Ovary (tissue), 9 donors: ENCODE data around the gene FGD4. TPM values are rescaled to one million over a fixed set of nuclear protein-coding genes. Genes with fewer than 3 reads are reported as not detected.

Source experiments
- DNase-seq, 5 donors: peaks; one replicate each; pipeline ENCODE4 v3.0.0-alpha.2; 2019 to 2020
- H3K27ac ChIP-seq, 2 donors: fragments of 200-600 bp; one replicate each; pipeline versions ENCODE4 v1.5.1 to v1.8.0; 2019 to 2022
- H3K27me3 ChIP-seq: fragments of 200-600 bp; one replicate; pipeline ENCODE4 v1.8.0; 2022
- H3K36me3 ChIP-seq: fragments of 200-600 bp; sonication (generic); one replicate; pipeline ENCODE4 v1.5.1; 2019
- H3K4me1 ChIP-seq: one replicate; pipeline ENCODE4 v1.8.1; 2013; ENCODE audit warnings: mild to moderate bottlenecking, moderate library complexity; ENCODE audit not compliant: insufficient read depth
- H3K4me3 ChIP-seq: fragments of 200-600 bp; sonication (generic); one replicate; pipeline ENCODE4 v1.5.1; 2017
- H3K9me3 ChIP-seq, 2 donors: fragments of 200-600 bp in 1 of 2; sonication (generic) in 1 of 2; one replicate each; pipeline versions ENCODE4 v1.5.1 to v1.8.1; 2013 to 2019; ENCODE audit warnings: mild to moderate bottlenecking in 1 of 2, moderate library complexity in 1 of 2
- EP300 ChIP-seq: sonication (generic); formaldehyde crosslinking; IDR thresholded peaks from one replicate; pipeline ENCODE4 v1.6.1; 2017; ENCODE audit warnings: antibody characterized with exemption
- POLR2A ChIP-seq: fragments of 450-650 bp; IDR thresholded peaks from one replicate; pipeline ENCODE4 v1.6.1; 2017; ENCODE audit warnings: antibody characterized with exemption, mild to moderate bottlenecking, moderate library complexity
- WGBS, 3 donors: extraction: QIAGEN DNeasy Blood & Tissue Kit in 1 of 3; methylation state at CpG; one replicate each; pipeline versions ENCODE4 v1.1.5 to v1.1.7; 2013 to 2017; 5-methylcytosine and 5-hydroxymethylcytosine counted together
- intact Hi-C, 4 donors: fragments of 100-400 bp; cut with DNase I; formaldehyde crosslinking; loops; one replicate each; pipeline versions ENCODE4 v1.11.0 to v1.15.1; 2022 to 2023
- polyA plus RNA-seq, 2 donors: library from polyadenylated mRNA; stranded (reverse); fragments of 200-250 nt in 1 of 2; fragments of 350-450 nt in 1 of 2; fragmentation: Illumina TruSeq in 1 of 2; extraction: RNeasy Lipid Tissue Mini Kit (QIAGEN cat#74804) in 1 of 2; gene quantifications; one replicate each; pipeline ENCODE4 v1.2.3, GENCODE V29; 2013 to 2014
- total RNA-seq, 7 donors: library from RNA; depleted of rRNA in 2 of 7; stranded (reverse); fragments of >200 nt in 2 of 7; fragmentation: NEBNext Ultra II Directional in 3 of 7; extraction: Animal tissue kit (Norgen Biotek cat#: 25700) in 3 of 7; gene quantifications; one replicate each; pipeline versions ENCODE4 v1.1.0 to v1.2.4, GENCODE V29; 2016 to 2023
- TF ChIP-seq, protein P1 (sequence below), 3 donors: fragments of 450-650 bp in 2 of 3; fragments of 200-600 bp in 1 of 3; IDR thresholded peaks; one replicate each; pipeline versions ENCODE4 v1.5.1 to v1.8.0; 2016 to 2022; ENCODE audit warnings: antibody characterized with exemption in 3 of 3, mild to moderate bottlenecking in 1 of 3
- donor health status: DM: no; HTN: no; CAD: no; lungs with moderate emphysema.
- donor health status: DM: no; HTN: no; CAD: no.
- donor health status: Bipolar disorder and iron deficiency.
- donor health status: DM: yes; HTN: yes; CAD: no.
- donor health status: DM: no; HTN: no; CAD: no.
- donor health status: DM: yes; HTN: yes; CAD: no.

The FGD4 gene
- total and polyA plus RNA-seq, 9 donors: 14.6 to 85.0 (median 51.6) TPM

DNA sequence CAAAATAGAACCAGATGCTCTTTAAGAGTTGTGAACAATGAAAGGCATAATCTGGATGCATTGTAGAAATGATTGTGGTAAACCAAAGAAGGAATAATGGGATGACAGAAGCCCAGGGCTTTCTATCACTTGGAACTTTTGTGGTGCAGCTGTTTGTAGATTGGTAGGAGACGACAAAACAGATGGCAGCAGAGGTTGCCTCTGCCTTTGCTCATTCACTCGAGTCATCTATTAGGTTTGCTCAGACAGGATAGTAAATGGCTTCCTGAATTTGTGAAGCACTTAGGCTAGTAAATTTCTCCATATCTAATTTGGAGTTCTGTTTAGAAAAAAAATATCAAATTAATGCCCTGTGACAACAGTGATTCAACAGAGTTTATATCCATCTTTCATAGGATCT, 78.4 kb downstream of the FGD4 start:
- DNase-seq: no peak
- H3K36me3 ChIP-seq: no peaks in the 10 kb centered on the region
- no peaks in the 10 kb centered on the region for H3K27me3 ChIP-seq
- no peak overlapping the region for H3K27ac ChIP-seq
- no peak overlapping the region for H3K4me3 ChIP-seq
- no peaks in the 10 kb centered on the region for H3K4me1 ChIP-seq
- TF ChIP-seq EP300 (no peak), POLR2A (no peak)
- TF ChIP-seq, protein P1, sequence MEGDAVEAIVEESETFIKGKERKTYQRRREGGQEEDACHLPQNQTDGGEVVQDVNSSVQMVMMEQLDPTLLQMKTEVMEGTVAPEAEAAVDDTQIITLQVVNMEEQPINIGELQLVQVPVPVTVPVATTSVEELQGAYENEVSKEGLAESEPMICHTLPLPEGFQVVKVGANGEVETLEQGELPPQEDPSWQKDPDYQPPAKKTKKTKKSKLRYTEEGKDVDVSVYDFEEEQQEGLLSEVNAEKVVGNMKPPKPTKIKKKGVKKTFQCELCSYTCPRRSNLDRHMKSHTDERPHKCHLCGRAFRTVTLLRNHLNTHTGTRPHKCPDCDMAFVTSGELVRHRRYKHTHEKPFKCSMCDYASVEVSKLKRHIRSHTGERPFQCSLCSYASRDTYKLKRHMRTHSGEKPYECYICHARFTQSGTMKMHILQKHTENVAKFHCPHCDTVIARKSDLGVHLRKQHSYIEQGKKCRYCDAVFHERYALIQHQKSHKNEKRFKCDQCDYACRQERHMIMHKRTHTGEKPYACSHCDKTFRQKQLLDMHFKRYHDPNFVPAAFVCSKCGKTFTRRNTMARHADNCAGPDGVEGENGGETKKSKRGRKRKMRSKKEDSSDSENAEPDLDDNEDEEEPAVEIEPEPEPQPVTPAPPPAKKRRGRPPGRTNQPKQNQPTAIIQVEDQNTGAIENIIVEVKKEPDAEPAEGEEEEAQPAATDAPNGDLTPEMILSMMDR (IDR thresholded peaks at IDR 0.05): no peak
- no peaks in the 10 kb centered on the region for H3K9me3 ChIP-seq
- intact Hi-C loops: no loop called here
- WGBS, 3 donors: 77 to 87% (median 78%) methylated on average over 2 of the region's 2 CpGs

DNA sequence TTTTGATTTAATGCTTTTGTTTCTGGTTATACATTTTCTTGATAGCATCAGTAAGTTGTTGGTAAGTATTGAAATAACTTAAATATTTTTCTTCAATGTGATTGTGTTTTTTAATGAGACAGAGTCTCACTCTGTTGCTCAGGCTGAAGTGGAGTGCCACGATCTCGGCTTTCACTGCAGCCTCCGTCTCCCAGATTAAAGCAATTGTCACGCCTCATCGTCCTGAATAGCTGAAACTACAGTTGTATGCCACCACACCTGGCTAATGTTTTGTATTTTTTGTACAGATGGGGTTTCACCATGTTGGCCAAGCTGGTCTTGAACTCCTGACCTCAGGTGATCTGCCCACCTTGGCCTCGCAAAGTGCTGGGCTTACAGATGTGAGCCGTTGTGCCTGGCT, 78.8 kb downstream of the FGD4 start:
- intact Hi-C loops: no loop called here
- no peaks in the 10 kb centered on the region for H3K27me3 ChIP-seq
- H3K4me3 ChIP-seq: no peak overlapping the region
- TF ChIP-seq EP300 (no peak), POLR2A (no peak)
- TF ChIP-seq, protein P1 (IDR thresholded peaks at IDR 0.05): no peak
- no peak for DNase-seq
- no peaks in the 10 kb centered on the region for H3K9me3 ChIP-seq
- 83 to 88% (median 84%) methylated on average over 7 of the region's 7 CpGs for WGBS, 3 donors
- no peaks in the 10 kb centered on the region for H3K4me1 ChIP-seq
- H3K36me3 ChIP-seq: no peaks in the 10 kb centered on the region
- no peak overlapping the region for H3K27ac ChIP-seq

DNA sequence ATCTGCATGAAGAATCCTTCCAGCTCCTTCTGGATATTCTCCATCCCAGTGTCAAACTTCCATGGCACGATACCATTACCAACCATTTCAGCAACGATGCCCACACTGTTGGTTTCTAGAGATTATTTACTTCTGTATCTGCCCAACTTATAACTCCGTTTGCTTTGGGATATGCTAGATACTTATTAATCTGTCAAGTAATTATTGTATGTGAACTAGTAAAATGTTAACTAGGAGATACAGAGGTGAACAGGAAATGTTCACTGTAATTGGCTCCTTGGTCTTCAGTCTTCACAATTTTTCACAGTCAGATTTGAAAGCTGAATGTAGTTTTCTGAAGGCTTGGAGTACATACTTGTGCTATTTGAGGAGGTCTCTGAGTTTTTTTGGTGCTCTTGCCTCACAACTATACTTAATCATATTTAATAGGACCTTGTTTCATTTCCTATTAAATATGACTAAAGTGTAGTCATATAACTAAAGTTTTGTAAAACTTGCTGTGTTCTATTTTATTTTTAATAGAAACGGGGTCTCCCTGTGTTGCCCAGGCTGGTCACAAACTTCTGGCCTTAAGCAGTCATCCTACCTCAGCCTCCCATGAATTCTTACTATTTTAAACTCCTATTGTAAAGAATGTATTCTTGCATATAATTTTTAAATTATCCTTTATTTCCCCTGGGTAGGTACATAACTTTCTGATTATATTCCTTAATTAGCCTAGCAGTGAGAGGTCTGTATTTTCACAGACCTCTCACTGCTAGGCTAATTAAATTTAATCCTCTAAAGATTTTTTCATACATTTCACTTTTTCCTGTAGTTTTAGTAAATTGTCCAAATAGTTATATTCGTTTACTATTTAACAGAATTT, 79.7 kb downstream of the FGD4 start:
- no peak overlapping the region for H3K27ac ChIP-seq
- WGBS, 3 donors: 74 to 84% (median 78%) methylated on average over 5 of the region's 5 CpGs
- intact Hi-C loops: no loop called here

DNA sequence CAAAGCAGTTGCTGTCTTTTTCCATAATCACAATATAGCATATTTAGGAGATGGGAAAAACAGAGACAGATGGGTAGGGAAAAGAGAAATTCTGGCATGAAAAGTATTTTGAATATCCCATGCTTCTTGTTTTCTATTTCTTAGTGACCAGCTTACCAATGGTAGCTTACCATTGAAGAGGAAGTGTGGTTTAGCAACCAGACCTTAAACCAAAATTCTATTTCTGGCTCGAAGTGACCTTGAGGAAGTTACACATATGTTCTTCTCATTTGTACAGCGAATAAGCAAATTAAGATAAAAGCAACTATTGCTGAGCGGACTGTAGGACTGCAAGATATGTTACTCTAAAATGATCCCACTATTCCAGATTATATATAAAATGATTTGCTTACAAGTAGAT, 82.9 kb downstream of the FGD4 start:
- 3 to 32% (median 8%) methylated on average over 3 of the region's 3 CpGs for WGBS, 3 donors
- intact Hi-C loops: no loop called here
- DNase-seq: no peak

More for the DNA sequence above, 79.7 kb downstream of the FGD4 start:
- no peak for DNase-seq
- TF ChIP-seq EP300: no peak
- TF ChIP-seq POLR2A: no peak
- TF ChIP-seq, protein P1 (IDR thresholded peaks at IDR 0.05): no peak
- Histone ChIP-seq H3K9me3 (no peaks in the 10 kb centered on the region), H3K4me3 (no peak overlapping the region), H3K27me3 (no peaks in the 10 kb centered on the region), H3K36me3 (no peaks in the 10 kb centered on the region), H3K4me1 (peaks cover 4% of the 10 kb centered on the region)

More for the DNA sequence above, 82.9 kb downstream of the FGD4 start:
- H3K4me1 ChIP-seq: peaks cover 4% of the 10 kb centered on the region
- no peaks in the 10 kb centered on the region for H3K36me3 ChIP-seq
- TF ChIP-seq, protein P1 (IDR thresholded peaks at IDR 0.05): no peak
- TF ChIP-seq POLR2A (no peak), EP300 (no peak)
- no peaks in the 10 kb centered on the region for H3K27me3 ChIP-seq
- H3K4me3 ChIP-seq: no peak overlapping the region
- H3K9me3 ChIP-seq: no peaks in the 10 kb centered on the region
- peak overlapping the region in 1 of 2 donors; percentile 10 for H3K27ac ChIP-seq
